GM23338 (cell line): Measurements from ENCODE around the gene DUSP11.
"Not testable (repeated sequence)": the region's sequence is repeated elsewhere in the genome, so short reads cannot be mapped to it uniquely, and the experiment has no call there.

ENCODE experiments used
- CREB1 ChIP-seq: fragments of 250-450 bp; sonication (Bioruptor Pico); IDR thresholded peaks from 2 replicates; pipeline ENCODE4 v1.5.0; 2020; ENCODE audit warnings: low read depth, mild to moderate bottlenecking, moderate library complexity
- EZH2 ChIP-seq: fragments of 200-600 bp; sonication (generic); IDR thresholded peaks from one replicate; pipeline ENCODE4 v1.8.0; 2017; ENCODE audit warnings: antibody characterized with exemption, mild to moderate bottlenecking, low read depth; ENCODE audit not compliant: unreplicated experiment
- EZH2phosphoT487 ChIP-seq: fragments of 200-600 bp; sonication (generic); IDR thresholded peaks from one replicate; pipeline ENCODE4 v1.8.1; 2018; ENCODE audit warnings: antibody characterized with exemption; ENCODE audit not compliant: unreplicated experiment
- JUNB ChIP-seq: IDR thresholded peaks from one replicate; pipeline ENCODE4 v1.6.1; 2016; ENCODE audit warnings: antibody characterized with exemption; ENCODE audit not compliant: unreplicated experiment
- POLR2AphosphoS5 ChIP-seq: IDR thresholded peaks from 2 replicates; pipeline ENCODE4 v1.6.1; 2016; ENCODE audit warnings: antibody characterized with exemption, low read depth
- ZNF331 ChIP-seq: fragments of 250-450 bp; sonication (Bioruptor Pico); IDR thresholded peaks from 2 replicates; pipeline ENCODE4 v1.5.0; 2020; ENCODE audit warnings: low read depth, mild to moderate bottlenecking, moderate library complexity
- TF ChIP-seq, protein P1 (sequence below), 2 experiments: fragments of 200-600 bp in 1 of 2; sonication (generic) in 1 of 2; conservative IDR thresholded peaks; 2 replicates each; pipeline versions ENCODE4 v1.5.1 to v1.6.1; 2016 to 2017; ENCODE audit warnings: antibody characterized with exemption in 2 of 2, low read depth in 2 of 2, mild to moderate bottlenecking in 2 of 2, moderate library complexity in 1 of 2
- TF ChIP-seq, protein P2 (sequence below): IDR thresholded peaks from one replicate; pipeline ENCODE4 v1.6.1; 2018; ENCODE audit warnings: antibody characterized with exemption; ENCODE audit not compliant: unreplicated experiment
- TF ChIP-seq, protein P3 (sequence below): IDR thresholded peaks from 2 replicates; pipeline ENCODE4 v1.6.1; 2016; ENCODE audit warnings: antibody characterized with exemption

- TF ChIP-seq, protein P1, sequence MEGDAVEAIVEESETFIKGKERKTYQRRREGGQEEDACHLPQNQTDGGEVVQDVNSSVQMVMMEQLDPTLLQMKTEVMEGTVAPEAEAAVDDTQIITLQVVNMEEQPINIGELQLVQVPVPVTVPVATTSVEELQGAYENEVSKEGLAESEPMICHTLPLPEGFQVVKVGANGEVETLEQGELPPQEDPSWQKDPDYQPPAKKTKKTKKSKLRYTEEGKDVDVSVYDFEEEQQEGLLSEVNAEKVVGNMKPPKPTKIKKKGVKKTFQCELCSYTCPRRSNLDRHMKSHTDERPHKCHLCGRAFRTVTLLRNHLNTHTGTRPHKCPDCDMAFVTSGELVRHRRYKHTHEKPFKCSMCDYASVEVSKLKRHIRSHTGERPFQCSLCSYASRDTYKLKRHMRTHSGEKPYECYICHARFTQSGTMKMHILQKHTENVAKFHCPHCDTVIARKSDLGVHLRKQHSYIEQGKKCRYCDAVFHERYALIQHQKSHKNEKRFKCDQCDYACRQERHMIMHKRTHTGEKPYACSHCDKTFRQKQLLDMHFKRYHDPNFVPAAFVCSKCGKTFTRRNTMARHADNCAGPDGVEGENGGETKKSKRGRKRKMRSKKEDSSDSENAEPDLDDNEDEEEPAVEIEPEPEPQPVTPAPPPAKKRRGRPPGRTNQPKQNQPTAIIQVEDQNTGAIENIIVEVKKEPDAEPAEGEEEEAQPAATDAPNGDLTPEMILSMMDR (conservative IDR thresholded peaks at IDR 0.05; ENCODE audit: low read depth in 2 of 2): not testable (repeated sequence)
- TF ChIP-seq EZH2phosphoT487; EZH2; CREB1 (CRISPR knock-in tag); JUNB; POLR2AphosphoS5; ZNF331 (CRISPR knock-in tag): not testable (repeated sequence)
- TF ChIP-seq, protein P2, sequence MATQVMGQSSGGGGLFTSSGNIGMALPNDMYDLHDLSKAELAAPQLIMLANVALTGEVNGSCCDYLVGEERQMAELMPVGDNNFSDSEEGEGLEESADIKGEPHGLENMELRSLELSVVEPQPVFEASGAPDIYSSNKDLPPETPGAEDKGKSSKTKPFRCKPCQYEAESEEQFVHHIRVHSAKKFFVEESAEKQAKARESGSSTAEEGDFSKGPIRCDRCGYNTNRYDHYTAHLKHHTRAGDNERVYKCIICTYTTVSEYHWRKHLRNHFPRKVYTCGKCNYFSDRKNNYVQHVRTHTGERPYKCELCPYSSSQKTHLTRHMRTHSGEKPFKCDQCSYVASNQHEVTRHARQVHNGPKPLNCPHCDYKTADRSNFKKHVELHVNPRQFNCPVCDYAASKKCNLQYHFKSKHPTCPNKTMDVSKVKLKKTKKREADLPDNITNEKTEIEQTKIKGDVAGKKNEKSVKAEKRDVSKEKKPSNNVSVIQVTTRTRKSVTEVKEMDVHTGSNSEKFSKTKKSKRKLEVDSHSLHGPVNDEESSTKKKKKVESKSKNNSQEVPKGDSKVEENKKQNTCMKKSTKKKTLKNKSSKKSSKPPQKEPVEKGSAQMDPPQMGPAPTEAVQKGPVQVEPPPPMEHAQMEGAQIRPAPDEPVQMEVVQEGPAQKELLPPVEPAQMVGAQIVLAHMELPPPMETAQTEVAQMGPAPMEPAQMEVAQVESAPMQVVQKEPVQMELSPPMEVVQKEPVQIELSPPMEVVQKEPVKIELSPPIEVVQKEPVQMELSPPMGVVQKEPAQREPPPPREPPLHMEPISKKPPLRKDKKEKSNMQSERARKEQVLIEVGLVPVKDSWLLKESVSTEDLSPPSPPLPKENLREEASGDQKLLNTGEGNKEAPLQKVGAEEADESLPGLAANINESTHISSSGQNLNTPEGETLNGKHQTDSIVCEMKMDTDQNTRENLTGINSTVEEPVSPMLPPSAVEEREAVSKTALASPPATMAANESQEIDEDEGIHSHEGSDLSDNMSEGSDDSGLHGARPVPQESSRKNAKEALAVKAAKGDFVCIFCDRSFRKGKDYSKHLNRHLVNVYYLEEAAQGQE: not testable (repeated sequence)
- TF ChIP-seq, protein P3, sequence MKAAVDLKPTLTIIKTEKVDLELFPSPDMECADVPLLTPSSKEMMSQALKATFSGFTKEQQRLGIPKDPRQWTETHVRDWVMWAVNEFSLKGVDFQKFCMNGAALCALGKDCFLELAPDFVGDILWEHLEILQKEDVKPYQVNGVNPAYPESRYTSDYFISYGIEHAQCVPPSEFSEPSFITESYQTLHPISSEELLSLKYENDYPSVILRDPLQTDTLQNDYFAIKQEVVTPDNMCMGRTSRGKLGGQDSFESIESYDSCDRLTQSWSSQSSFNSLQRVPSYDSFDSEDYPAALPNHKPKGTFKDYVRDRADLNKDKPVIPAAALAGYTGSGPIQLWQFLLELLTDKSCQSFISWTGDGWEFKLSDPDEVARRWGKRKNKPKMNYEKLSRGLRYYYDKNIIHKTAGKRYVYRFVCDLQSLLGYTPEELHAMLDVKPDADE: not testable (repeated sequence)
Observed at GRCh38 chr2:73717695-73718094, 62.2 kb downstream of the DUSP11 start.
